GM19467 (cell line): Measurements from ENCODE around the gene TMPRSS13.
"Not testable (repeated sequence)": the region's sequence is repeated elsewhere in the genome, so short reads cannot be mapped to it uniquely, and the experiment has no call there.

Experiments
- ATAC-seq: cut with Tn5 transposase; IDR thresholded peaks from one replicate; pipeline ENCODE4 v1.9.1; 2021; ENCODE audit warnings: mild to moderate bottlenecking, moderate library complexity; ENCODE audit not compliant: unreplicated experiment

Gene TMPRSS13

DNA sequence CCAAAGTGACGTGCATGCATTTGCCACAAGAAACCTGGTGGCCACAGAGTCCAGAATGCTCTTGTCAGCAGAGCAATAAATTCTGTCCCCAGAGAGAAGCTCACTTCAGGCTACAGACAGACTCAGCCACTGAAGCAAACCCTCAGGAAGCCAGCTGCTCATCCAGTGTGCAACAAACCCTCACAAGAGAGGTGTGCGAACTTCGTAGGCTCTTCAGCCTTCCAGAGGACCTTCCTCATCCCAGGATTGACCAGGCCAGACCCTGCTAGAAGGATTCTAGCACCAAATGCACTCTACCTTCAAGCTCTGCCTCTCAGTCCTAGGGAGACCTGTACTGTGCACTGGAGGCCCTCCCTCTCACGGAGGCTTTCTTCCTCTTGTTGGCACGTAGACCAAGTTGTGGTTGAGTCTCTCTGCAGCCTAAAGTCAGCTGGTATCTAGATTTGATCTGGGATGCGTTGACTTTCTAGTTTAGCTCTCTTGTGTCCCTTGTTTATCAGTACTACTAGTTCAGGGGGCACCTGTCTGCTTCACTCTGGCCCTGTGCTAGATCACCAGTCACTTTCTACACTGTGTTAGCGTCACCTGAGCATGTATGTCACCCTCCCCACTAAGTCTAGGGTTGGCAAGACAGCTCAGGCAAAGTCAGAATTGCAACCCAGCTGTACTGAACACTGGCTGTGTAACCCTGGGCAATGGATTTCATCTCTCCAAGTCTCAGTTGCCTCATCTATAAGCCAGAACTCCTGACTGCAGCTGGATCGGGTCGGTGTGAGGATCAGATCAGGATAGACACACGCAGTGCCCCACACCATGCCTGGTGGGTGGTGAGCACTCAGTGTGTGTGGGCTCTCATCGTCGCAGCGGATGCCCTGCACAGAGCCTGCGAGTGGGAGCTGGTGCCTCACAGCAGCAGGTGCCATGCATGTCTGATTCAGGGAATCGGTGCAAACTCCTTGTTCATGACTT, 22.1 kb upstream of the TMPRSS13 start:
- ATAC-seq = no peak

DNA sequence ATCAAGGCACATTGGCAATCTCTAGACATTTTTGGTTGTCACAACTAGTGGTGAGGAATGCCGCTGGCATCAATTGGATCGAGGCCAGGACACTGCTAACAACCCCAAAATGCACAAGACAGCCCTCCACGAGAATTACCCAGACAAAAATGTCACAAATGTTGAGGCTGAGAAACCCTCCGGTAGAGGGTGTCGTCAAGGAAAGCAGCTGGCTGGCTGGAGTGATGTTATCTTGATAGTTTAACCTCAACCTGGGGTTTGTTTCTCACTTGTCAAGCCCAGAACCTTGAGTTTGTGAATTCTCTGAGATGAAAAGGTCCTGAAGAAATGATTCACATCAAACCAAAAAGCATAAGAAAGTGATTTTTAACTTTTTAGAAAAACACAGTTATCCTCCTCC, 21.1 kb upstream of the TMPRSS13 start:
- no peak for ATAC-seq

DNA sequence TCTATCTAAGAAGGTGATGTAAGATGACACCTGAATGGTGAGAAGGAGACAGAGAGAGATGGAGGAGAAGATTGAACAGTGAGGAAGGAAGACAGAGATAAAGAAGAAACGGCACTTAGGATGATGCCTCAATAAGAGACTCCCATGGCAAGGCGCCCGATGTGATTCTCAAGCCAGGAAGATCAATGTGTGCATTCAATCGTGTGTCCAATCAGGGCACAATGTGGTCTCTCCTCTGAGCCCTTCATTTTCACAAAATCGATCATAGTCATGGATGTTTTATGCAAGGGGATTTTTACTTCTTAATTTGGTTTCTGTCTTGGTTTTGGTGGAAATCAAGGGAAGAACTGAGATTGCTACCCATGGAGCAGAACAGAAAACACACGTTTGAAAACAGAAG, 19.9 kb upstream of the TMPRSS13 start:
- ATAC-seq = no peak

DNA sequence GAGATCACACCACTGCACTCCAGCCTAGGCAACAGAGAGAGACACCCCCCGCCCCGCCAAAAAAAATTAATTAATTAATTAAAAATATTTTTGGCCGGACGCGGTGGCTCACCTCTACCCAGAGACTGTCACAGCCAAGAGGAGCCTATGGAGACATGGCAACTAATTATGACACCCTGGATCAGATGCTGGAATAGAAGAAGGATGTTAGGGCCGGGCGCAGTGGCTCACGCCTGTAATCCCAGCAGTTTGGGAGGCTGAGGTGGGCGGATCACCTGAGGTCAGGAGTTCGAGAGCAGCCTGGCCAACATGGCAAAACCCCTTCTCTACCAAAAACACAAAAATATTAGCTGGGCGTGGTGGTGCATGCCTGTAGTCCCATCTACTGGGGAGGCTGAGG, 19.3 kb upstream of the TMPRSS13 start:
- ATAC-seq = not testable (repeated sequence)

DNA sequence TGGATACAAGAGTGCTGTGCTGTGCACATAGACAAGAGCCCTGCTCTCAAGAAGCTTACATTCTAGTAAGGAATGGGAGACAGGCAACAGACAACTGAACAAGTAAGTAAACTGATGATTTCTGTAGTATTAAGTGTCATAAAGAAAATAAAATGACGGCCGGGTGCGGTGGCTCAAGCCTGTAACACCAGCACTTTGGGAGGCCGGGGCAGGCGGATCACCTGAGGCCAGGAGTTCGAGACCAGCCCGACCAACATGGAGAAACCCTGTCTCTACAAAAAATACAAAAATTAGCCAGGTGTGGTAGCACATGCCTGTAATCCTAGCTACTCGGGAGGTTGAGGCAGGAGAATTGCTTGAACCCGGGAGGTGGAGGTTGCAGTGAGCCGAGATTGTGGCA, 18.5 kb upstream of the TMPRSS13 start:
- ATAC-seq = not testable (repeated sequence)

DNA sequence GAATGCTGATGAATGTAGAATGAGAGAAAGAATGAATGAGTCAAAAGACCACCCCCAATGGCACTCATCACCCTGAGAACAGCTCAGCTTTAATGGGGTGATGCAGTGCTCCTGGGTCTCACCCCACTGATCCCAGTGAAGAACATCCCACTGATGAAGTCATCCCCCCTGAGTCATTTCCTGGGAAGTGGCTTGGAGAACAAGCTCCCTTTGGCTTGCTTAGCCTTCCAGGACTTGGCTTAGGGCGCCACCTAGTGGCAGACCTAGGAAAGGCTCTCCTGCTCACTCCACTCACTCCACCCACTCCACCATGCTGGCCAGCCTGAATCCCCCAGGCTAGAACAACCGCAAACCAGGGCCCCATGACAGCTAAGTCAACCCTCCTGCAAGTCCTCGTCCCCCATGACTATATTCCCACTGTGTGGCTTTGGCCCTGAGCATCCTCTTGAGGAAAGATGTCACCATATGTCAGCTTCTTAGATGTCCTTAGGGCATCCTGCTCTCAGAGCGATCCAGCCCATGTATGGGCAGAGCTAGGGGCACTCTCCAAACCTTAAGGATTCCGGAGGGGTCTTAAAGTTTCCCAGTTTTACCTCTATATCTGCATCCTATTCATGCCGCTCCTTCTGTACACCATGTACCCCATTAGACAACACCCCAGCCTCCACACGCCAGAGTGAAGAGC, 17.8 kb upstream of the TMPRSS13 start:
- ATAC-seq = no peak

DNA sequence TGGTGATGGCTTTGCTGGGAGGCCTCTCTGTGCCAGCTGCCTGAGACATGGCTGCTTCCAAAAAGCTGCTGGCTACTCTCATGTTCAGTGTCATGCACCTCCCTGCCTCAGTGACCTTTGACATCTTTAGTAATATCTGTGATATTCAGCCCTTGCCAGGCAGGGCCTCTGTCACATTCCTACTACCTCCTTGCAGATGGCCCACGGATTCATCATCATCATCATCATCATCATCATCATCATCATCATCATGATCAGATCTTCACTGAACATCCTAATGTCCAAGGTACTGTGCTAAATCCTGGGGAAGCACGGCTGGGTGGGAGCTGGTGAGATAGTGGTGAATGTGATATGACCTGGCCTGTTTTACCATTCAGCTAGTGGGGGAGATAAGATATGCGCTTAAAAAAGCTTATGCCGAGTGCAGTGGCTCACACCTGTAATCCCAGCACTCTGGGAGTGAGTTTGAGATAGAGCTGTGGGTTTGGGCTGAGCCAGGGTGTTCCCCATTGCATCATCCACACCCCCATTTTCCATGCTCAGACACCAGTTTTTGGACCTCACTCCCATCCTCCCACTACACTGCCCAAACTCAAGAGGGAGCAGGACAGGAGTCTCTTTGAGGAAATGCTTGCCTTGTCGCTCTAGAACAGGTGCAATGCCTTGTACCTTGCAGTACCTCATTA, 17.1 kb upstream of the TMPRSS13 start:
- no peak for ATAC-seq

DNA sequence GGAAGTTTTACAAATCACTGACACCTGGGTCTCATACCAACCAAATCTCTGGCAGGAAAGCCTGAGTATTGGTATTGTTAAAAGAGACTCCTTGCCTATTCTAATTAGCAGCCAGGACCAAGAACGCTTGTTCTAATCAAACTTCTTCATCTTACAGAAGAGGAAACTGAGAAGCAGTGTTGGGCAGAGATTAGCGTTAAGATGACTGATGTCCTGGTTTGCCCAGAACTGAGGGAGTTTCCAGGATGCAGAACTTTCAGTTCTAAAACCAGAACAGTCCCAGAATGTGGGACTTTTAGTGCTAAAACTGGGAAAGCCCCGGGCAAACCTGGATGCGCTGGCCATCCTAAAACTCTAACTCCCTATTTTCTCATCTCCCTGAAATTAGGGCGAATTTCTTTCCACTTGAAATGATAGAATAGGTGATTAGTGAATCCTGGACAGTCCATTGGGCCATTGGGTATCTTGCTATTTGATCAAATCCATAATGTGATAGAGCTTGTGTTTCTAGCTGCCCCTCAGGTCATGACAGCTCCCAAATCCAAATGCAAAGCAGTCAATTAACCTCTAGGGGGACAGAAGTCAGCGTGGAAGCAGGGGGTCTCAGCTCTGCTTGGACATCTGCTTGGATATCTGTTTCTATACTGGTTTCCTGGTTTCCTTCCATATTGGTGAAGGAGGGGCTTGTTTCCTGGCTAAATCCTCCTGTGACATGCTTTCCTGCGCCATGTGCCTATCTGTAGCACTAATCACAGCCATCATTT, 16.0 kb upstream of the TMPRSS13 start:
- no peak for ATAC-seq

DNA sequence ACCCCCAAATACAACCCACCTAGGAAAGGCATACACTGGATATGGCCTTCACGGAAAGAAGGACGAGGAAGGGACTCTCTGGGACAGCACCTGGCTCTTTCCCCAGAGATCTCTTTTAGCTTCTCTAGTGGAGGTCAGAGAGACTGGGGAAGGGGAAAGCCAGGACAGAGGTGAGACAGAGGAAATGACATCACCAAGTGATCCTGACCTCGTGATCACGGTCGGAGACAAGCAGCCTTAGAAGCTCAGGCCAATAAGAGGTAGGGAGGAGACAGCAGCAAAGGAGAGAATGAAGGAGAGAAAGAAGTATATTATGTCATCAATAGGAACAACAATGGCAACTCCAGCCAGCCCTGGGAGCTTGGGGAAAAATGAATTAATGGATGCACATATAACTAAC, 15.4 kb upstream of the TMPRSS13 start:
- no peak for ATAC-seq

DNA sequence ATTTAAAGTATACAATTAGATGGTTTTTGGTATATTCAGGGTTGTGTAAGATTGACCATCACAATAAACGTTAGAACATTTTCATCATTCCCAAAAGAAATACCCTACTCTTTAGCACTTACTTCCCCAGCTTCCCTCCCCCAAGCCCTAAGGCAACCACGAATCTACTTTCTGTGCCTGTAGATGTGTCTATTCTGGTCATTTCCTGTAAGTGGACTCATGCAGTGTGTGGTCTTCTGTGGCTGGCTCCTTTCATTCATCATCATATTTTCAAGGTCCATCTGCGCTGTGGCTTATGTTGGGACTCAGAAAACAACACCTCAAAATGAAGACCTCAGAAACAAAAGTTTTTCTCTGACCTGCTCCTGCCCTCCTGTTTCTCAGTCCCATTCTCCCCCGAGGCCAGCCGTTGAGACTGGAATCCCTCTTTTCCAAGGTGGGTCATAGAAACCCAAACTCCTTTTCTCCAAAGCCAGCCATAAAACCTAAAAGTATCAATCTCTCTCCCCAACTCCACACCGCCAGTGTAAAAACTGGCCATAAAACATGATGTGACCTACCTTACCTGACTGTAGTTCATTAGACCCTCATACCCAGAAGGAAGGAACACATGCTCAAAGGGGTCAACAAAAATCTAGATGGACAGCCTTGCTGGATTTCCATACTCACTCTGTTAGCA, 12.9 kb upstream of the TMPRSS13 start:
- ATAC-seq = no peak

DNA sequence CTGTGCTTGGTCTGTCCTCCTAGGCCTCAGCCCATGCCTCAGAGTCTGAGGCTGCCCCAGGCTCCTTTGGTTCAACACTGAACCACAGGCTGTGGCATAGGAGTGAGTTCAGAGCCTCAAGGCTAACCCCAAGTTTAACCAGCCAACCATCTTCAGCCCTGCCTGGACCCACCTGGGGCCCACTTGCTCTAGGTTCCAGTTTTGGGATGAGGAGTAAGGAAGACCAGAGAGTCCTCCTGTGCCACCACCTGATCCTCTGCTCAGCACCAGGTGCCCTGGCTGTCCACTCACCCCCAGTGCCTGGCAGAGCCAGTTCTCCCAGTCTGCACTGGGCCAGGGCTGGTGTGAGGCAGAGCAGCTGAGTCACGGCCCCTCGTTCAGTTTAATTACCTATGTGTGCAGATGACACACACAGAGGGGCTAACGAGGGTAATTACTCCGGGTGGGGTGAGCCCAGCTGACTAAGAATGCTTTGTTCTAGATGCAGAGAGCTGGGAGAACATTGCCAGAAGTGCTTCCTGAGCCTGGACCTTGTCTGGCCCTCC, 12.0 kb upstream of the TMPRSS13 start:
- ATAC-seq = no peak

DNA sequence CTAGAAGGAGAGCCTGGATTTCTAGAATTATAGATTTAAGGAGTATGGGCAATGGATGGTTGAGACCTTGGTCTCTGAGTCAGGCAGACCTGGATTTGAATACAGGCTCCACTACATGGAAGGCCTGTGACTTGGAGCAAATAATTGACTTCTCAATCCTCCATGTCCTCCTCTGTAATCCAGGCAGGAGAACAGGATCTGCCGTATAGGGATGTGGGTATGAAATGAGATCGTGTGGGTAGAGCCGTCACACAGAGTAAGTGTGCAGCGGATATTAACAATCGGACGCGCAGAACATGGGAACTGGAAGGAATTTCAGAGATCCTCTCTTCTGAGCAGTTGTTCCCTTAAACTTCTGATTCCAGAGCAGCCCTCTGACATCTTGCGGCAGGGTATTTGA, 11.5 kb upstream of the TMPRSS13 start:
- no peak for ATAC-seq

DNA sequence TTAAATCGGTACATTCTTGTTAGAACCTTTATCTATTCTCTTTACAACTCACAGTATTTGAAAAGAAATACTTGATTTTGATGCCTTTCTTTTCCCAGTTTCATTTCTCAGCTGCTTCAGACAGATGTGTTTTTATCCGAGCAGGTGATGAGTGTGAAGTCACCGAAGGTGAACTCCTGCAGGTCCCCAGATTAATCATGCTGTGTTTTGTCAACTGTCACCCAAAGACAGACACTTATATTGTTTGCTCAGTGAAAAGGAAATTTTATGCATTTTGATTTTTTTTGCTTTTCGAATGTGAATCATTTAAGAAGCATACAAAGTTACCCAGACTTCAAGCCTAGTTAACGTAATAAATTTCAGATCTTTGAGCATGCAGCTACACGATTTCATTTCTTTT, 7.8 kb upstream of the TMPRSS13 start:
- no peak for ATAC-seq

DNA sequence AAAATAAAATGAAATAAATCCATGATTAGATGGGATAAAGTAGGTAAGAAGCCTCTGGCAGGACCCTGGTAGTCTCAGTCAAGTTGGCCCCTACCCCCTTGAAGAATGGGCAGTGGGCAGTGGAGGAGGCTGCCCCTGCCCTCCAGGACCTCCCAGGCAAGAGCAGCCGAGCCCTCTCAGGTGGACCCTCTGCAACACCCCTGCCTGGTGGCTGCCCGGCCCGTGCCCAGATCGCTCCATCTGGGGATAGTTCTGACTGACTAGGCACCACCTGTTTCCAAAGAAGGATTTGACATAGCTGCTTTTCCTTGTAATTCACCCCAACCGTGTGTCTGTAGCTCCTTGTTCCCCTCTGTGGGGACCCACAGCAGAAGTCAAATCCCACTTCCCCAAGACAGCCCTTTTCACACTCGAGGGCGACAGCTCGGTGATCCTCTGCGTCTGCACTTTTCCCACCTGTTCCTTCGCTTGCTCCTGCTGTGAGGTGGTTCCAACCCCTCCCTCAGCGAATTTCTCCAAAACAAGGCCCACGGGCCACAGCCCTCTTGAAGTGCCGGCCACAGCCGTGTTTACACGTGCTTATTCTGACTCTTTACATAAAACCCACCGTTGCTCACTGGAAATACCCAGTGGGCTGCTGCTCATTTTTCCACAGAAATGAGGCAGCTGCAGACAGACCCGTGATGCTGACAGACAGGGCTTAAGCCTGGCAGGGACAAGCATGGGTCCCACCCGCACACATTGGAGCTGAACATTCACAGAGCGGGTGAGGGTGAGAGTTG, 5.5 kb upstream of the TMPRSS13 start:
- no peak for ATAC-seq

DNA sequence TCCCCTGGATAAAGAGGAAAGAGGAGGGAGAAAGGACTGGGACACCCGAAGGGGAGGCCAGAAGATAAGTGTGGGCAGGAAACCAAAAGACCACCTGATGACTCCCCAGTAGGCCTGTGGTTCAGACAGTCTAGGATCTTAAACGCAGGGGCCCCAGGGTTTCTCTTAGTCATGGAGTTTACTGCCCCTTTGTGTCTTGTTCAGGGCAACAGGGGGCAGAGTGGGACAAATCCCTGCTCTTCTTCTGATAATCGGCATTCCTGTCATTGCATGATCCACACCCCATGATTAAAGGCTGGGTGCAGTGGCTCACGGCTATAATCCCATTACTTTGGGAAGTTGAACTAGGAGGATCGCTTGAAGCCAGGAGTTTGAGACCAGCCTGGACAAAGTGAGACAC, 4.7 kb upstream of the TMPRSS13 start:
- no peak for ATAC-seq

DNA sequence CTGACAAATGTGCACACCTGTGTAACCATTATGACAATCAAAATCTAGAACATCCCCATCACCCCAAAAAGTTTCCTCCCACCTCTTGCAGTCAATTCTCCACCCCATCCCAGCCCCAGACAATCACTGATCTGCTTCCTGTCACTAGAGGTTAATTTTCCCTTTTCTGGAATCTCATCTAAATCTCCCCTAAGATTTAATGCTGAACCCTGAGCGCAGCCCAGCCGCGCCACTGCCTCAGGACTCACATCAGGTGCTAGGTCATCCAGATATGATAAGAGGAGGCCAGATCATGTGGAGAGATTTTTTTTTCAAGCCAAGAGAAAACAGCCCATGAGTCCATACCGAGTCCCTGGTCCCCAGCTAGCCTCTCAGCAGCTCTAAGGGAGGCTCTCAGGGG, 4.3 kb upstream of the TMPRSS13 start:
- ATAC-seq = no peak

DNA sequence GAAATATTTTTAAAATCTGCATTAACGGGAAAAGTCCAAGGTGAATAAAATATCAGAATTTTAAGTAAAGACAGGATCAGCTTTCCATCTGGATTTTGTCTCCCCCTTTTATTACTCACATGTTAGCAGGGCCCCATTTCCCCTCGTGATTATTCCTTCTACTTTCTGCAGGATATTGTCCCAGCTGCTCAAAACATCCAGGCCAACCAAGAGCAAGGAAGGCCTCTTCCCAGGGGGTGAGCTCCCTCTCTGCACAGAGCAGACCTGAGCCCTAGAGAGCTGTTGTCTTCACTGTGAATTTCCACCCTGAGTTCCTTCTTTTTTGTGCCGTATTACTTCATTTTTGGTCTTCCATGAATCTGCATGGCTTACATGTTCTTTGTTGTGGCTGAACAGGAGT, 3.7 kb upstream of the TMPRSS13 start:
- no peak for ATAC-seq

DNA sequence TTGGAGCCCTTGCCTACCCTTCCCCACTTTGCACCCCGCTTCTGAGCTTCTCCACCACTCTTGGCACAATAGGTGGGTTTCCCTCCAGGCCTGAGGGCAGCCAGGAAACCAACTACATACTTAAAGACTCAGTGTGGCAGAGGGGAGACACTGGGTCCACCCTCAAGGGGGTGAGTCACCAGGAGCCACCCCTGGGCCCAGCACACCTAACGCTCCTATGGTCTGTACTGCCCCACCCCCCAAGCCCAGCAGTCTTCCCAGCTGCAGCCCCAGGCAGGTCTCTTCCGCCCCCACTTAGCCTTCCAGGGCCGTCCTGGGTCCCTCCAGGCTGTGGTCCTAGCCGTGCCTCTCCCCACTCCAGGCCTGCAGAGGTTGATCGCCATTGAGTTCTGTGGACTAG, 3.2 kb upstream of the TMPRSS13 start:
- ATAC-seq = no peak

DNA sequence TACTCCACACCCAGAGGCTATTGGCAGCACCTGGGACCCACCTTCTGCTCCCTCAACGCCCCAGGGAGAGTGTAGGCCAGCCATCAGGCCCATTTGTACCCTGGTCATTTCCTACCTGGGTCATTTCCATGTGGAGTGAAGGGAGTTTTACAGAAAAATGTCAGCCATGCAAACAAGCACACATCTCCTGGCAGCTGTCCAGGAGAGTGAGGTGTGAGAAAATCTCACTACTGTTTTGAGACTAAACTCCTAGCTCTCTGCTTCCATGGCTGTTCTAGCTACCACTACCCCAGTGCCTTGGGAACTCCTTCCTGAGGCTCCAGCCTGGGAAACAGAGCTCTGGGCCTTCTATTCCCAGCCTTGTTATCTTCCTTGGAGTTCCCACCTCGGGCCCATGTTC, 2.8 kb upstream of the TMPRSS13 start:
- ATAC-seq = peak; percentile 50
